Hepatocyte (in vitro differentiated cells): ENCODE measurements around the gene DMWD.
A peak's percentile ranks its signal among the peaks of the same experiment; 100 is the strongest.

ENCODE experiments used
- CTCF ChIP-seq: fragments of 200-600 bp; sonication (generic); IDR thresholded peaks from 2 replicates; pipeline ENCODE4 v1.5.1; 2016; ENCODE audit warnings: antibody characterized with exemption, mild to moderate bottlenecking; ENCODE audit not compliant: poor library complexity
- EZH2phosphoT487 ChIP-seq: fragments of 200-600 bp; sonication (generic); IDR thresholded peaks from one replicate; pipeline ENCODE4 v1.6.1; 2018; ENCODE audit warnings: antibody characterized with exemption, mild to moderate bottlenecking, low read depth, moderate library complexity; ENCODE audit not compliant: unreplicated experiment, severe bottlenecking

DNA sequence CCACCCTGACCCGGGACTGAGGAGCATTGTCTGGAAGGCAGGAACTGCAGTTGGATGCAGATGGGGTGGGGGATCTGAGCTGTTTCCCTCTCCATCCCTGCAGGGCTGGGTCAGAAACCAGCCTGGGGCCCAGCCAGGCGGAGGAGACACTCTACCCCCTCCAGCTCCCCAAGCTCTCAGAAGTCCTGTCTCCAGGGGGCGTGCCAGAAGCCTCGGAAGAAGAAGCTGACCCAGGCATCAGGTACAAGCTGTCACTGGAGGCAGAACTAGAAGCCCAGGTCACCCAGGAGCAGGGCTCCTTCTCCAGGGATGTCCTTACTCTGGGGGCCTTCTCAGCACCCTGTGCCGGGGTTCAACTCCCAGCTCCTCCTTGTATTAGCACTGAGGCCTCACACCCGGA lies 39.1 kb downstream of the DMWD start:
- TF ChIP-seq CTCF (peak; percentile 7), EZH2phosphoT487 (no peak)
